Measurements from ENCODE around the gene ADAMTS19. TPM values are rescaled to one million over a fixed set of nuclear protein-coding genes. Genes with fewer than 3 reads are reported as not detected.

Gene ADAMTS19
- total and polyA plus RNA-seq, 2 of the 8 experiments (the other 6 are each of a cell fraction or from before 2014, with no cell fraction given), result 17.3 to 28.8 TPM

DNA sequence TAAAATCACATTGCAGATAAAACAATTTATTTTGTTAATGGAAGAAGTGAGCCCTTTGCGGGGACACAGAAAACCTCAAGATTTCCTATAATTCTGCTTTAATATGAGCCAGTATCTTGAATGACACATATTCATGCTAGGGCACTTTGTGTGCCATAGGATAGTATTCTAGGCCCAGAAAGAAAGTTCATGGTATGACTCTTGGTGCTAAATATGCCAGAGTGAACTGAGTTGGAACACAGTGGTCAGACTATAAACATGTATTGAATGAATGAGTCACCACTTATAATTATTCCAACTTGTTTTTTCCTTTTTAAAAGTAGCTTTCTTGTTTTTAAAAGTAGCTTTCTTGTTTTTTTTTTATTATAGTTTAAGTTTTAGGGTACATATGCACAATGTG is 46.0 kb downstream of the ADAMTS19 start (continued):
- no peak for TF ChIP-seq EZH2 (IDR thresholded peaks at IDR 0.05; ENCODE audit: low read depth, low read length, severe bottlenecking)
- TF ChIP-seq MAFK (IDR thresholded peaks at IDR 0.05; ENCODE audit: low read depth, low read length), result no peak
